ENCODE results near the gene ADGRD2.

ADGRD2 gene

DNA sequence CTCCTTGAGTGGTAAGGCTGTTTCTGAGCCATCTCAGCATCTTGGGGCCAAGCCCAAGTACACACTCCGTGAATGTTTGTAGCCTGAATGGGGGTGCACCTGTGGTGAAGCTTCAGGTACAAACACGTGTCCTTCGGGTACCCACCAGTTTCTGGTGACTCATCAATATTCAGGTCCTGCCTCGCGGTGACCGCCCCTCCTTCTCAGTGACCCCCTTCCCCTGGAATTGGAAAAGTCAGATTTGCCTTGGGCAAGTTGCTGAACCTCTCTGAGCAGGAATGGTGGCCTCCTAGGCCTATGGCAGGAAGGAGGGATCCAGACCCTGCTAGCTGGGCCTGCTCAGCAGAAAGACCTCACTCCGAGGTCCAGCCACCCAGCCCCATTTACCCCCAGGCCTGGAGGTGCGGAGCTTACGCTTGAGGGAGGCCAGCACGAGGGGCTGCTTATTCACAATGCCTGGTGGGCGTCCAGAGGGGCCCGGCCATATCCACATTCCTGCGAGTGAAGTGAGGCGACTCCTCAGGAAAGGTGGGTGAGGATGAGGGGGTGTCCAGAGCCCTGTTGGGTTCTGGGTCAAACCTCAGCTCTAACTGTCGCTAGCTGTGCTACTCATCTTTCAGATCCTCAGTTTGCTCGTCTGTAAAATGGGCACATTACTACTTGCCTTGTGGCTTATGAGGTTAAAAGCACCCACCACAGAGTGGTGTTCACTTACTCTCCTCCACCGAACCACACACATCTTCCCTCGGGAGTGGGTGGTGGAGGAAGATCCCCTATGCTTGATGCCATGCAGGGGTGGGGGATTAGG, 7.0 kb downstream of the ADGRD2 start:
- DNase-seq (ENCODE audit: low read depth), result no peak

DNA sequence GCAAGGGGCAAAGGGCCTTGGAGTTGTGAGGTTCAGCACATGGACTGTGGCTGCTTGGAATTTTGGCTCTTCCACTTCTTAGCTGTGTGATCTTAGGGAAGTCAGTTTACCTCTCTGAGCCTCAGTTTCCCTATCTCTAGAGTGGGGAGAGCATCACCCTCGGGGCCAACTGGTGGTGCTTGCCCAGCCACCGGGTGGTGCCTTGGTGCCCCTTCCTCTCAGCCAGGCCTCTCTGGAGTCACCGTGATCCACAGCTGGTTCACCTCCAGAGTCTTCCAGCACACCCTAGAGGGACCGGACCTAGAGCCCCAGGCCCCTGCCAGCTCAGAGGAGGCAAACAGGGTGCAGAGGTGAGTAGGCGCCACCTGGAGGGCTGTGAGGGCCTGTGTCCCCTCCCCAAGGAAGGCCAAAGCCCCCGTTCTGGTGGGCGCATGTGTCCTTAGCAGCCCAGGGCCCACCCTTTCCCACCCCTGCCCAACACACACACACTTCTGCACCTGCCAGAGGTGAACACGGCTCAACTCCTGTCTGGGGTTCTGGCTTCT, 7.7 kb downstream of the ADGRD2 start:
- DNase-seq (ENCODE audit: low read depth), result no peak

DNA sequence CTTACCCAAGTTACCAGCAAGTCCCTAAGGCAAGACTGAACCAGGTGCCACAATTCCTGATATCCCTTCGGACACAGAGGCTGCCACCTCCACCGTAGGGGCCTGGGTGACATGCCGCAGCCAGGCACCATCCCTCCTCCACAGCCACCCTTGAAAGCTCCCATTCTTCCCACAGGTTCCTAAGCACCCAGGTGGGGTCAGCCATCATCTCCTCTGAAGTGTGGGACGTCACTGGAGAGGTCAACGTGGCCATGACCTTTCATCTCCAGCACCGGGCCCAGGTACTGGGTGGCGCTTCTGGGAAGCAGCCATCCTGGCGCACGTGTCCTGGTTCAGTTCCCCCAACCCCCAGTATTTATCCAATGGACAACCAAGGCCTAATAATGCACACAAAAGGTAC, 8.2 kb downstream of the ADGRD2 start:
- no peak for DNase-seq (ENCODE audit: low read depth)

DNA sequence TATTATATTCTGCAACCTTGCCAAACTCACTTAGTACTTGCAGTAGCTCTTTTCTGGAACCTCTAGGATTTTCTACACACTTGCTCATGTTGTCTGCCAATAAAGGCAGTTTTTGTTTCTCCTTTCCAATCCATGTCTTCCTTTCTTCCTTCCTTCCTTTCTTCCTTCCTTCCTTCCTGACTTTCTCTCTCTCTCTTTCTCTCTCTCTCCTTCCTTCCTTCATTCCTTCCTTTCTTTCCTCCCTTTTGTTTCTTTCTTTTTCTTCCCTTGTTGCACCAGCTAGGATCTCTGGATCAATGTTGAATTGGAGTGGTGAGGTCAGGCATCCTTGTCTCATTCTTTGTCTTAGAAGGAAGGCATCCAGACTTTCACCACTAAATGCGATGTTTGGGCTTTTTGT, 12.5 kb downstream of the ADGRD2 start:
- DNase-seq (ENCODE audit: low read depth), result no peak

DNA sequence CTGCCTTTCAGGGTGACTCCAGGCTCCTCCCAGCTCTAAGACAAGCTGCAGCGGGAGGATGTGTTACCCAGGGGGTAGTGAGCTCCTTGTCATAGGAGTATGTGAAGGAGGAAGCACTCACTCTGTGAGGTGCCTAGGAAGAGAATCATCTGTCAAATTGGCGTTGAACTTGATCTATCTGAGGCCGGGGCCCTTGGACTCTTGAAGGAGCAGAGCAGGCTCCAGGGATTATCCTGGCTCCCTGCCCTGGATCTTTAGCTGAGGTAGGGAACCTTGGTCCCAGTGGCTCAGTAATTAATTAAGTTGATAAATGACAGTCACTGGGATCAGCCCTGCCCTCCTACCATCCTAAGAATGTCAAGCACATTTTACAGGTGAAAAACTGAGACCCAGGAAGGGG, 15.5 kb downstream of the ADGRD2 start:
- DNase-seq (ENCODE audit: low read depth), result no peak

DNA sequence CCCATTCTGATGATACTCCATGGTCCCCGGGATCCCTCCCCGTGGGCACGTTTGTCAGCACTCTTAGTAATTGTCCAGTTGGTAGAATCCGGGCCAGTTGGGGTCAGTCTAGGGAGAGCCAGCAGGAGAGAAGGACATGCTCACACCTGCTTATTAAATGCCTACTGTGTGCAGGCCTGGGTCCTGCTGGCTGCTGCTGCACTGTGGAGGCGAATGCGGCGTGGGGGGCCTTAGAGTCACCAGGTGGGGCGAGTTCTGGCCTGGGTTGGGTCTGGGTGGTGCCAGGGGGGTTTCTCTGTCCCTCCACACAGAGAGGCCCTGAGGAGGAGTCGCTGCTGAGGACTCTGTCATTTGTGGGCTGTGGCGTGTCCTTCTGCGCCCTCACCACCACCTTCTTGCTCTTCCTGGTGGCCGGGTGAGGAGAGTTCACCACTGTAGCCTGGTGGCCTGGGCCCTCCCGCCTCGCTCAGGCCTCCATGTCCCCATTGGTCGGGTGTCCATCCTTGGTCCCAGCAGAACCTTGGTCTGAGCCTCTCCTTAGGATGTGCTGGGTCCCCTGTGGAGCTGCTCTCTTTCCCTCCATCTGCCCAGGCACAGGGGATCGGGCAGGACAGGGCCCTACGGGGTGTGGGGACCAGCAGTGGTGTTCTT, 17.3 kb downstream of the ADGRD2 start:
- no peak for DNase-seq (ENCODE audit: low read depth)

DNA sequence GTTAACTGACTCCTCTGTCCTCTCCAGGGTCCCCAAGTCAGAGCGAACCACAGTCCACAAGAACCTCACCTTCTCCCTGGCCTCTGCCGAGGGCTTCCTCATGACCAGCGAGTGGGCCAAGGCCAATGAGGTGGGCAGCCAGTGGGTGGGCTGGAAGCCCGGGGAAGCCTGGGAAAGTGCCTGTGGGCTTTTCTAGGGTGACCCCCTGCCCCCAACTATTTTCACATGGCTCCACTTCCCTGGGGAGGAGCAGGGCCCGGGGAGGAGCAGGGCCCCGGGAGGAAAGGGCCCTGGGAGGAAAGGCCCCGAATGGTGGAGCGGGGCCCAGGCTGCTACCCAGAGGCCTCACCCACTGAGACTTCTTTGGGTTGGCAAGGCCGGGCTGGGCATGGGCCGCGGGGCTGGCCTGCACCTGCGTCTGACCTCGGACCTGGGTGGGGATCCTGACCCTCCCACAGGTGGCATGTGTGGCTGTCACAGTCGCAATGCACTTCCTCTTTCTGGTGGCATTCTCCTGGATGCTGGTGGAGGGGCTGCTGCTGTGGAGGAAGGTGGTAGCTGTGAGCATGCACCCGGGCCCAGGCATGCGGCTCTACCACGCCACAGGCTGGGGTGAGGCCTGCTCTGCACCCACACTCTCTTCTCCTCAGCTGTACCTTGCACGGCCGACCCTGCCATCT, 17.9 kb downstream of the ADGRD2 start:
- no peak for DNase-seq (ENCODE audit: low read depth)

DNA sequence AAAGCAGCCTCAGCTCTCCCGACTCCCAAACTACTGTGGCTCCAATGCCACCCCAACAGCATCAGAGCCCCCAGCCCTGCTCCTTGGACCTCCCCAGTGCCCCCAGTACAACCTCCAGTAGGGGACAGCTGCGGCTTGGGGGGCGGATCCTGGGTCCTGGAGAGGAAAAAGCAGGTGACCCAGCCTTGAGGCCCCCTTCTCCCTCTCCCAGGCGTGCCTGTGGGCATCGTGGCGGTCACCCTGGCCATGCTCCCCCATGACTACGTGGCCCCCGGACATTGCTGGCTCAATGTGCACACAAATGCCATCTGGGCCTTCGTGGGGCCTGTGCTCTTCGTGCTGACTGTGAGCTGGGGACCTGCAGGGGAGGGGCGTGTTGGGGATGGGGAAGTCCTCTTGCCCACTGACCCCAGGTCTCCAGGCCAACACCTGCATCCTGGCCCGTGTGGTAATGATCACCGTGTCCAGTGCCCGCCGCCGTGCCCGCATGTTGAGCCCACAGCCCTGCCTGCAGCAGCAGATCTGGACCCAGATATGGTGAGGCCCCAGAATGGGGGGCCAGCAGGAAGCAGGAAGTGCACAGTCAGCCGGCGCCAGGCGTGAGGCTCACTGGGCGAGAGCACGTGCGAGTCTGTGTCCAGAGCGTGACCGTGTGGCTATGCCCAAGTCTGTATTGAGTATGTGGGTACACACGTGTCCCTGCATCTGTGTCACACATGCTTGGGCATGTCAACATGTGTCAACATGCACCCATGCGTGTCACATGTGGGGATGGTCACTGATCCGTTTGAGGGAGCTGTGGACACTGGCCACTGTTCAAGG, 19.0 kb downstream of the ADGRD2 start:
- DNase-seq (ENCODE audit: low read depth), result no peak

DNA sequence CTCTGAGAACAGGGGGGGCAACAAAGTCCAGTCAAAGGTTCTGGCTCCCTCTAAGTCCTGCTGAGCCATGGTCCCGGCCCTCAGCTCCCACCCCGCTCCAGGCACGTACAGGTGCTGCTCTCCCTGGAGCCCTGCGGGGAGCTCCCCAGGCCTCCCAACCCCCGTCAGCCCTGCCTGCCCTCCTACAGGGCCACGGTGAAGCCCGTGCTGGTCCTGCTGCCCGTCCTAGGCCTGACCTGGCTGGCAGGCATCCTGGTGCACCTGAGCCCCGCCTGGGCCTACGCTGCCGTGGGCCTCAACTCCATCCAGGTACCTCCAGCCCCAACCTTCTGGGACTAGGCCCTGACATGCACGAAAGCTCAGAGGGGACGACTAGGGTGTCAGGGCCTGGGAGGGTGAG, 20.1 kb downstream of the ADGRD2 start:
- no peak for DNase-seq (ENCODE audit: low read depth)

DNA sequence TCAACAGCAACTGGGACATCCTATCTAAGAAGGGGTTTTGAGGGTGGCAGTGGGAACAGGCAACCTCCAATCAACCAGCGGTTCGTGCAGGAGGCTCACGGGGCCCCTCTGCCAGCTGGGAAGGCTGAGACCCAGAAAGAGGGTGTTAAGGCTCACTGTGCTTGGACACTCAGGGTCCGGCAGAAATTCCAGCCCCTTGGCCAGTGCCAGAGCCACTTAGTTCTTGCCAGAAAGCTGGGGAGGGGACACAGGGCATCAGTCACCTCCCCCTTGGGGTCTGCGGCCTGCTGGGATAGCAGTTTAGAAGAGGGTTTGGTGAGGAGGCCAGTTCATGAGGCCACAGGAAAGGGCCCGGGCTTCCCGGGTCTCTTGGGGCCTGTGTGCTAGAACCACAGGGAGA, 20.5 kb downstream of the ADGRD2 start:
- no peak for DNase-seq (ENCODE audit: low read depth)

DNA sequence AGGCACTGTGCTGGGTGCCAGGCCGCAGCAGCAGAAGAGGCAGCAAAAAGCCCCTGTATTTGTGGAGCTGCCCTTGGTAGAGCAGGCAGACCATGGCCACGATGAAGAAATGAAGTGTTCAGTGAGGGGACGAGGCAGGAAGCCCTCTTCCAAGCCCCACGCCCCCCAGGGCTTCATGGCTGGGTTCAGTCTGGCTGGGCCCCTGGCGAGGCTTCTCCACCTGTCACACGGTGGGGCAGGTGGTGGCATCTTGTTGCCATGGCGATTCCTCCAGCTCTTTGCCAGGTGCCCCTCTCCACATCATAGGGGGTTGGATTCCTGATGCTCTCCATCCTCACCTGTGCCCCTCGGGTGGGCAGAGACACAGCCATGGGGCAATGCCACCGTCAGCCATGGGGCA, 21.5 kb downstream of the ADGRD2 start:
- no peak for DNase-seq (ENCODE audit: low read depth)

DNA sequence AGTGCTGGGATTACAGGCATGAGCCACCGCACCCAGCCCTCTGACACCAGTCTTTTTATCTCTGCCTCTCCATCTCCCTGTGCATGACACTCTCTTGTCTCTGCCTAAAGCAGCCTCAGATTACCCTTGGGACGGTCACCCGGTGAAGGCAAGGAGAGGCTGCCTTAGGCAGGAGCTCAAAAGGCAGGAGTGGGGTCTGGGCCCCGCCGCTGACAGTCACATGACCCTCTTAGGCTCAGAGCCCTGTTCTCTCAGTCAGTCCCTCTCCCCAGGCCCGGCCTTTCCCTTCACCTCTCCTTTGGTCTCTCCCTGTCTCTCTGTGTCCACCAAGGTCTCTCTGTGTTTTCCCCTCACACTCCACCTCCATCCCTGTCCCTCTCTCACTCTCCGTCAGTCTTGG, 22.5 kb downstream of the ADGRD2 start:
- DNase-seq (ENCODE audit: low read depth), result no peak

DNA sequence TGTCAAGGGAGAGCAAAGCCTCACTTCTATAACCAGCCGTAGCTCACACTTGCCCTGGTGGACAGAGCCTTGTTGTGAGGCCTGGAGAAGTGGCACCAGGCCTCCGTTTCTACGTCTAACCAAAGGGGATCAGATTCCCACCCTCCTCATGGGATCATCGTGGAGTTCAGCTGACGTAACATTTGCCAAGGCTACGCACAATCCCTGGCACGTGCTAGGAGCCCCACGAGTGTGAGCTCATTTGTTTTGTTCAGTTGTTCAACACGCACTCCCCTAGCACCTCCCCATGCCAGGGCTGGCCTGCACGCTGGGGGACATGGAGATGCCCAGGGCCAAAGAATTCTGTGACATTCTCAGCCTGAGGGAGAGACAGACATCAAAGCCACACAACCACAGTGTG, 23.1 kb downstream of the ADGRD2 start:
- no peak for DNase-seq (ENCODE audit: low read depth)

DNA sequence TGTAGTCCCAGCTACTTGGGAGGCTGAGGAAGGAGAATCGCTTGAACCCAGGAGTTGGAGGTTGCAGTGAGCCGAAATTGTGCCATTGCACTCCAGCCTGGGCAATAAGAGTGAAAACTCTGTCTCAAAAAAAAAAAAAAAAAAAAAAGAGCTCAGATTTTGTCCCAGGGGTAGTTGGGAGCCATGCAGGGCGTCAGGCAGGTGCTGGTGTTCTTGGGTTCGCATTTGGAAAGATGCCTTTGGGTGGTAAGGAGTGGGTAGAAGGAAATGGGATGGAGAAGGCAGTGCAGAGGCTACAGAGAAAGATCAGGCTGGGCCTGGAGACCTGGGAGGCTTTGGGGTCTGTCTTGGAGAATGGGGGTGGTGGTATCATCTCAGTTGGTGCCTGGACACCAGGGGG, 23.9 kb downstream of the ADGRD2 start:
- DNase-seq (ENCODE audit: low read depth), result no peak

DNA sequence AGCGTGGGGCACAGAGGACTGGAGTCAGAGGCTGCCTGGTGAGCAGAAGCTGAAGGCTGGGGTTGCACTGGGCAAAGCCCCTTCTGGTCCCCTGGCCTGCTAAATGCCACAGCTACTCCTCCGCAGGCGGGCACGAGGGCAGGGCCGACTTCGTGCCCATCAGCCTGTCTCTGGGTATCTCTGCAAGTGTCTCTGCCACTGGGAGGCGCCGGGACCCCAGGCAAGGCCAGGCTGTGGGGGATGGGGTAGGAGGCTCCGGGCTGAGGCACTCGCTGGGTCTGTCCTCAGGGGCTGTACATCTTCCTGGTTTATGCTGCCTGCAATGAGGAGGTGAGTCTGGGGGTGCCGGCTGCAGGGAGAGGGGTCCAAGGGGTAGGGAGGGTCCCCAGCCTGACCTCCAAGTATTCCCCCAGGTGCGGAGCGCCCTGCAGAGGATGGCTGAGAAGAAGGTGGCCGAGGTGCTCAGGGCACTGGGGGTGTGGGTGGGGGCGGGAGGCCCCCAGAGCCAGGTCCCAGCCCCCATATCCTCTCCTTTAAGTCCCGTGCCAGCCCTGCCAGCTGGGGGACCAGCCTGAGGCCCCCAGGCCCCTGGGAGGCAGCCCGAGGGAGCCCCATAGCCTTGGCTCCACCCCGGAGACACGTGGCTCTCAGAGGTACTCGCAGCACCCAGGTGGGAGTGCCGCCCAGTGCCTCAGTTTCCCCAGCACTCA, 25.1 kb downstream of the ADGRD2 start:
- no peak for DNase-seq (ENCODE audit: low read depth)

DNA sequence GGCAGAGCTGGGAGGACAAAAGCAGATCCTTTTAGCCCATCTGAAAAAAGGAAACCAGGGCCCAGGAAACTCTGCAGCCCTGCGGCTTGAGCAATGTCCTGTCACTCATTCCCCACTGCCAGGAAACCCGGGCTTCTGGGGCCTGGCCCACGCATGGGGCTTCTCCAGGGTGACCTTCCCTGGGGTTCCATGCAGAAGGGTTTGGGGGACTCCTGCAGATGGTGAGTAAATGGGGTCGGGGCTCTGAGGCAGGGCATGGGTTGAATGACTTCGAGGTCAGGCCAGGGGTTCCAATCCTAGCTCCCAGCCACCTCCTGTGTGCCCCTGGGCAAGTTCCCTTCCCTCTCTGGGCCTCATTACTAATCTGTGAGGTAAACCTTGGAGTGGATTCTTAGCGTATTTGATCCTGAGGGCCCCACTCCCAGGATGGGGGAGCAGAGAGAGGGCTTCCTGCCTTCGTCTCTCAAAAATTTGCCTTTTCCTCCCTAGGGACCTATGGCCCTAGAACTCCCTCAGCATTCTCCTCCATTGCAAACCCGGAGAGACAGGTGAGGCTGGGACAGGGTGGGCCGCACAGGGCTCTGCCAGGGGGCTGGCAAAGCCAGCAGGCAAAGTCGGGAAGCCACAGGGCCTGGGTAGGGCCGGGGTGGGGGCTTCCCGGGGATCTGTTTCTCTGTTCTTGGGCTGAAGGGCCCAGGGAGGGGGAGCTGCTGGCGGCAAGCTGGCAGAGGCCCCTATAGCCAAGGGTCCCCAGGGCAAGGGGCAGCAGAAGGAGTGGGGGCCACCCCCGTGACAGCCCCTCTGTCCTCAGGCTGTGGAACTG, 25.8 kb downstream of the ADGRD2 start:
- no peak for DNase-seq (ENCODE audit: low read depth)

DNA sequence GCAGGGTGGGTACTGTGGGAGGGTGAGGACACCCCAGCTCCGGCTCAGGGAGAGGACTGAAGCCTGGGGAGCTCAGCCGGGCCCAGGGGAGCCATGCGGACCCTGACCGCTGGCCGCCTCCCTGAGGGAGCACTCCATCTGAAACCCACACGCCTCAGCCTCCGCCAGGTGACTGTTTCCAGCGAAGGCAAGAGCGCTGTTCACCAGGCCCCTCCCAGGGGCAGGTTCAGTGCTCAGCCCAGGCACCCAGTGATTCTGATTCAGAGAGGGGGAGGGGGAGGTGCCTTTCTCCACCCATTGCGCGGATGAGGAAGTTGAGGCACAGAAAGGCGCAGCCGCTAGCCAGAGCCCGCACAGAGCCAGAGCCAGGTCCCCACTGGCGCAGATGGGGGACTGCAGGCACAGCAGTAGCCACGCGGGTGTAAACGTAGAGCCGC, 27.0 kb downstream of the ADGRD2 start:
- no peak for DNase-seq (ENCODE audit: low read depth)

DNA sequence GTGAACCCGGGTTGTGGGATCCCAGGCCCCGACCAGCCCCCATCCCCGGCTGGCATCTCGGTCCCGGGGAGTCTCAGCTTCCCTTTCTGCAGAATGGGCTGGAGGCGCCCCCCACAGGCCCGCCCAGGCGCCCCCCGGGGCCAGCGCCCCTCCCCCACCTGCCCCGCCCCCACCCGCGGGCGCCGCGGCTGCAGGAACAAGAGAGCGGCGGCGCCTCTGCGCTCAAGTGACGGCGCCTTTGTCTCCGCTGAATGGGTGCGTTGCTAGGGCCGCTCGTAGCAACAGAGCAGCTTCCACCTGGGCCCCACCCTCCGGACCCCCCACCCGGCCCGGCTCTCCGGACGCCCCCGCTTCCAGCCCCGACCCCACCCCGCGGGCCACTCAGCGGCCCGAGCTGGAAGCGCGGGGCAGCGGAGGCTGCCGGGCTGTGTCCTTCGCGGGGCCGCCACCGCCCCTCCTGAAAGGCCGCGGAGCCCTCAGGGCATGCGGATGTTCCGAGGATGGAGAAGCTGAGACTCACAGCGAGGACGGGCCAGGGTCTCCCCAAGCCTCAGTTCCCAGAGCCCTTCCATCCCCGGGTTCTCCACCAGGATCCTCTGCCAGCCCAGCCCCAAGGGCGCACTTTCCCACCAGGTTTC, 27.5 kb downstream of the ADGRD2 start:
- no peak for DNase-seq (ENCODE audit: low read depth)

DNA sequence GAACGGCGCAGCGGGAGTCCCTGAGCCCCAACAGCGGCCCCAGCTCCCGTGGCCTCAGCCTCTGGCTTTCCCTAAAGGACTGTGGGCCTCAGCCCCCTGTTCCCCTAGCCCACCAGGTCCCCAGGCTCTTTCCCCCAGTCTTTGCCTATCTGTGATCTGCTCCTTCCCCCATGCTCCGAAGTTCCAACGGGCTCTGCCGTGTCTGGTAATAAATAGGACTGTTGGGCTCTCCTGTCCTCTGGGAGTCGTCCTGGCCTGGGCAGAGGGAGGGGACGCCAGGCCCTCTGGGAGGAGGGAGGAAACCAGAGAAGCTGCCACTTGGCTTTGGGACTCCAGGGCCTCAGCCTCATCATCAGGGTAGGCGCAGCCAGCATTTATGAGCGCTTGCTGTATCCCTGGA, 28.1 kb downstream of the ADGRD2 start:
- DNase-seq (ENCODE audit: low read depth), result no peak

DNA sequence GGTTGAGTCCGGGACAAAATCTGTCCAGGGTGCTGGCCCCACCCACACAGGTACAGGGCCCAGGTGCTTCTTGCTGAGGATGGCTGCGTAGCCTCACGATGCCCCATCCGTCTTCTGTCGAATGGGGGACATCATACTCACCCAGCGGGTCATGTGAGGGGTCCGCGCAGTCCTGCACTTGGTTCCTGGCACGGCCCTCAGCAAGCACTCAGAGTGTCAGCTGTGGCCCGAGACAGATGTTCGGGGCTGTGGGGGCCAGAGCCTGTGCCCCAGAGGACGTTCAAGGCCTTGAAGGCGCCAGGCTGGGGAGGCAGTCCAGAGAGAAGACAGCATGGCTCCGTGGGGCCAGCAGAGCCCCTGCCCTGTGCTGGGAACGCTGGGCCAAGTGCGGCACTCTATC, 29.1 kb downstream of the ADGRD2 start:
- no peak for DNase-seq (ENCODE audit: low read depth)

All from stimulated activated CD8-positive, alpha-beta memory T cell treated with anti-CD3 and anti-CD28 coated beads, Interleukin-4, amount 100 ng/mL, for 24 hours (primary cell).